H9 (cell line): ENCODE results near the gene ASPSCR1. TPM values are rescaled to one million over a fixed set of nuclear protein-coding genes. Genes with fewer than 3 reads are reported as not detected.

Source experiments
- DNase-seq: peaks from one replicate; pipeline ENCODE4 v3.0.0-alpha.2; 2017
- H2AFZ ChIP-seq: one replicate; pipeline ENCODE4 v1.6.1; 2013; ENCODE audit warnings: mild to moderate bottlenecking, low read length, control low read depth, moderate library complexity
- H2AK5ac ChIP-seq: 2 replicates; pipeline ENCODE4 v1.6.1; 2013; ENCODE audit warnings: low read length, control low read depth, mixed read lengths; ENCODE audit not compliant: insufficient read length
- H2BK120ac ChIP-seq: one replicate; pipeline ENCODE4 v1.6.1; 2013; ENCODE audit warnings: low read depth, mild to moderate bottlenecking, low read length, control low read depth, inconsistent platforms; ENCODE audit not compliant: poor library complexity, severe bottlenecking
- H2BK12ac ChIP-seq: 2 replicates; pipeline ENCODE4 v1.6.1; 2013; ENCODE audit warnings: low read length, control low read depth, mixed read lengths, low read depth; ENCODE audit not compliant: insufficient read length
- H2BK15ac ChIP-seq: 2 replicates; pipeline ENCODE4 v1.6.1; 2013; ENCODE audit warnings: low read depth, low read length, control low read depth
- H2BK20ac ChIP-seq: one replicate; pipeline ENCODE4 v1.6.1; 2013; ENCODE audit warnings: low read depth, mild to moderate bottlenecking, low read length, control low read depth, inconsistent platforms; ENCODE audit not compliant: poor library complexity, severe bottlenecking
- H2BK5ac ChIP-seq: 2 replicates; pipeline ENCODE4 v1.6.1; 2013; ENCODE audit warnings: low read length, control low read depth, mixed read lengths; ENCODE audit not compliant: insufficient read length
- H3K14ac ChIP-seq: 2 replicates; pipeline ENCODE4 v1.6.1; 2013; ENCODE audit warnings: low read length, control low read depth; ENCODE audit not compliant: insufficient read depth
- H3K18ac ChIP-seq: 2 replicates; pipeline ENCODE4 v1.6.1; 2013; ENCODE audit warnings: low read depth, mild to moderate bottlenecking, mixed read lengths, low read length, control low read depth; ENCODE audit not compliant: insufficient read length
- H3K23ac ChIP-seq: 2 replicates; pipeline ENCODE4 v1.6.1; 2013; ENCODE audit warnings: low read length, control low read depth, mixed read lengths, low read depth; ENCODE audit not compliant: insufficient read length
- H3K23me2 ChIP-seq: 2 replicates; pipeline ENCODE4 v1.6.1; 2013; ENCODE audit warnings: low read depth, mild to moderate bottlenecking, mixed read lengths, low read length, control low read depth; ENCODE audit not compliant: insufficient read length, poor library complexity, severe bottlenecking
- H3K27ac ChIP-seq: 2 replicates; pipeline ENCODE4 v1.5.1; 2013; ENCODE audit warnings: low read length, control low read depth, mixed read lengths, low read depth; ENCODE audit not compliant: insufficient read length
- H3K27me3 ChIP-seq: 2 replicates; pipeline ENCODE4 v1.6.1; 2013; ENCODE audit warnings: low read length, control low read depth, inconsistent platforms; ENCODE audit not compliant: insufficient read depth
- H3K4ac ChIP-seq: 2 replicates; pipeline ENCODE4 v1.6.1; 2013; ENCODE audit warnings: low read depth, mild to moderate bottlenecking, control low read depth, inconsistent platforms, low read length, moderate library complexity
- H3K4me1 ChIP-seq: 2 replicates; pipeline ENCODE4 v1.6.1; 2013; ENCODE audit warnings: low read length, control low read depth, inconsistent platforms; ENCODE audit not compliant: insufficient read depth
- H3K4me2 ChIP-seq: 2 replicates; pipeline ENCODE4 v1.6.1; 2013; ENCODE audit warnings: low read length, control low read depth, mixed read lengths; ENCODE audit not compliant: insufficient read length, insufficient read depth
- H3K56ac ChIP-seq: 2 replicates; pipeline ENCODE4 v1.6.1; 2013; ENCODE audit warnings: low read depth, mild to moderate bottlenecking, mixed read lengths, low read length, control low read depth; ENCODE audit not compliant: insufficient read length
- H3K79me1 ChIP-seq: 2 replicates; pipeline ENCODE4 v1.6.1; 2013; ENCODE audit warnings: low read depth, mild to moderate bottlenecking, moderate library complexity, low read length, control low read depth, inconsistent platforms; ENCODE audit not compliant: insufficient read depth, poor library complexity, severe bottlenecking
- H3K79me2 ChIP-seq: 2 replicates; pipeline ENCODE4 v1.6.1; 2013; ENCODE audit warnings: low read length, control low read depth, inconsistent platforms; ENCODE audit not compliant: insufficient read depth
- H3K9ac ChIP-seq: 2 replicates; pipeline ENCODE4 v1.6.1; 2013; ENCODE audit warnings: low read length, control low read depth, mixed read lengths; ENCODE audit not compliant: insufficient read length; ENCODE audit errors: extremely low read depth
- H3K9me3 ChIP-seq: one replicate; pipeline ENCODE4 v1.6.1; 2013; ENCODE audit warnings: low read depth, low read length, inconsistent platforms; ENCODE audit not compliant: control insufficient read depth
- H3T11ph ChIP-seq: one replicate; pipeline ENCODE4 v1.6.1; 2013; ENCODE audit warnings: mild to moderate bottlenecking, low read length, control low read depth, inconsistent platforms
- H4K20me1 ChIP-seq: one replicate; pipeline ENCODE4 v1.6.1; 2013; ENCODE audit not compliant: control insufficient read depth, insufficient read length, insufficient read depth
- H4K5ac ChIP-seq: 2 replicates; pipeline ENCODE4 v1.6.1; 2013; ENCODE audit warnings: low read depth, mild to moderate bottlenecking, mixed read lengths, low read length, control low read depth; ENCODE audit not compliant: insufficient read length
- H4K8ac ChIP-seq: replicated peaks from 2 replicates; pipeline ENCODE4 v1.6.1; 2013; ENCODE audit warnings: low read length, control low read depth, mixed read lengths, low read depth; ENCODE audit not compliant: insufficient read length
- H4K91ac ChIP-seq: 2 replicates; pipeline ENCODE4 v1.6.1; 2013; ENCODE audit warnings: low read depth, mild to moderate bottlenecking, moderate library complexity, mixed read lengths, low read length, control low read depth; ENCODE audit not compliant: insufficient read length
- H3K27ac Mint-ChIP-seq, 3 experiments: 2 replicates in 2 of 3; 3 replicates in 1 of 3; pipeline ENCODE4 v1.8.0; 2020 to 2021; ENCODE audit warnings: mixed read lengths in 3 of 3, mild to moderate bottlenecking in 1 of 3, moderate library complexity in 1 of 3
- H3K27me3 Mint-ChIP-seq: 2 replicates; pipeline ENCODE4 v1.8.0; 2021; ENCODE audit warnings: low read depth, mild to moderate bottlenecking, moderate library complexity, mixed read lengths
- H3K36me3 Mint-ChIP-seq, 3 experiments: 2 replicates in 2 of 3; 3 replicates in 1 of 3; pipeline ENCODE4 v1.8.0; 2020 to 2021; ENCODE audit warnings: low read depth in 3 of 3, mixed read lengths in 3 of 3; ENCODE audit not compliant: insufficient read depth in 1 of 3
- H3K4me1 Mint-ChIP-seq, 2 experiments: 2 replicates each; pipeline ENCODE4 v1.8.0; 2020; ENCODE audit warnings: mixed read lengths in 2 of 2
- H3K4me3 Mint-ChIP-seq, 2 experiments: 2 replicates in 1 of 2; 3 replicates in 1 of 2; pipeline ENCODE4 v1.8.0; 2020 to 2021; ENCODE audit warnings: mild to moderate bottlenecking in 2 of 2, mixed read lengths in 2 of 2, moderate library complexity in 1 of 2
- H3K9me3 Mint-ChIP-seq, 2 experiments: 2 replicates in 1 of 2; 3 replicates in 1 of 2; pipeline ENCODE4 v1.8.0; 2020; ENCODE audit warnings: mild to moderate bottlenecking in 2 of 2, mixed read lengths in 2 of 2, moderate library complexity in 1 of 2
- WGBS: extraction: QIAGEN DNeasy Blood & Tissue Kit; methylation state at CpG from one replicate; pipeline ENCODE4 v1.1.7; 2013; ENCODE audit warnings: missing lambda C conversion rate, low lambda C conversion rate, mixed read lengths; ENCODE audit not compliant: insufficient read length; ENCODE audit errors: extremely low coverage; 5-methylcytosine and 5-hydroxymethylcytosine counted together
- total RNA-seq: library from RNA; stranded (reverse); gene quantifications from 2 replicates; pipeline ENCODE4 v1.2.1, GENCODE V29; 2021
- TF ChIP-seq, protein P1 (sequence below): fragments of 200-600 bp; sonication (generic); conservative IDR thresholded peaks from 3 replicates; pipeline ENCODE4 v1.8.0; 2021; ENCODE audit warnings: antibody characterized with exemption, mild to moderate bottlenecking

Gene ASPSCR1
- total RNA-seq, 1 experiment from 2014 or later, result 50.9 TPM

DNA sequence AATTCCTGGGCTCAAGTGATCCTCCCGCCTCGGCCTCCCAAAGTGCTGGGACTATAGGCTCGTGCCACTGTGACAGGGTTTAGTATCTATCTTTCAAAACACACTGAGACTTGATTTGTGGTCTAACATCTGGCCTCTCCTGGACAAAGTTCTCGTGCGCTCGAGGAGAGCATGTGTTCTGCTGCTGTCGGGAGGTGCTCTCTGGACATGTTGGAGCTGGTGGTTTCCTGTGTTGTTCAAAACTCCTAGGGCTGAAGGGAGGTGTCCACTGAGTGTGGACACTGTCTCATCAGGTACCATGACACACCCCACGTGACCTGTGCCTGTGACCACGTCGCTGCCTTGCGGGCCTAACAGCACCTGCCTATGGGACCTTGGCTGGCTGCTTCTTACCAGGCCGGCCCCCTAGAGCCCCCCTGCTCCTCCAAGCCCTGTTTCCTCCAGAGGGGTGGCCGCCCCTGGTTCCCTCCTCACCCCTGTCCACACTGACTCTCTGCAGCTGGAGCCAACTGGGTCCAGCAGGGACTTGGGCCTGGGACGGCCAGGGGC lies 68.6 kb downstream of the ASPSCR1 start:
- H3K4ac ChIP-seq, result no peak overlapping the region
- no peak overlapping the region; a peak in 1 of 7 replicates for H3K27ac Mint-ChIP-seq
- WGBS, result no CpG with 5 or more reads among the region's 14 CpGs
- H3K14ac ChIP-seq, result no peak overlapping the region
- H3K36me3 Mint-ChIP-seq, result peaks cover 6 to 25% (median 21%) of the 10 kb centered on the region in 3 experiments; a peak in 6 of 7 replicates
- H4K8ac ChIP-seq, result no peak overlapping the region
- H2BK120ac ChIP-seq, result no peak overlapping the region
- no peak overlapping the region for H4K91ac ChIP-seq
- TF ChIP-seq, protein P1, sequence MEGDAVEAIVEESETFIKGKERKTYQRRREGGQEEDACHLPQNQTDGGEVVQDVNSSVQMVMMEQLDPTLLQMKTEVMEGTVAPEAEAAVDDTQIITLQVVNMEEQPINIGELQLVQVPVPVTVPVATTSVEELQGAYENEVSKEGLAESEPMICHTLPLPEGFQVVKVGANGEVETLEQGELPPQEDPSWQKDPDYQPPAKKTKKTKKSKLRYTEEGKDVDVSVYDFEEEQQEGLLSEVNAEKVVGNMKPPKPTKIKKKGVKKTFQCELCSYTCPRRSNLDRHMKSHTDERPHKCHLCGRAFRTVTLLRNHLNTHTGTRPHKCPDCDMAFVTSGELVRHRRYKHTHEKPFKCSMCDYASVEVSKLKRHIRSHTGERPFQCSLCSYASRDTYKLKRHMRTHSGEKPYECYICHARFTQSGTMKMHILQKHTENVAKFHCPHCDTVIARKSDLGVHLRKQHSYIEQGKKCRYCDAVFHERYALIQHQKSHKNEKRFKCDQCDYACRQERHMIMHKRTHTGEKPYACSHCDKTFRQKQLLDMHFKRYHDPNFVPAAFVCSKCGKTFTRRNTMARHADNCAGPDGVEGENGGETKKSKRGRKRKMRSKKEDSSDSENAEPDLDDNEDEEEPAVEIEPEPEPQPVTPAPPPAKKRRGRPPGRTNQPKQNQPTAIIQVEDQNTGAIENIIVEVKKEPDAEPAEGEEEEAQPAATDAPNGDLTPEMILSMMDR, result no peak
- H3K27ac ChIP-seq, result no peak overlapping the region
- H2BK20ac ChIP-seq, result no peak overlapping the region
- H3K4me1 ChIP-seq, result no peaks in the 10 kb centered on the region; the same call in 1 of the 2 replicates
- no peaks in the 10 kb centered on the region for H3K9me3 ChIP-seq
- no peaks in the 10 kb centered on the region; the same call in none of the 2 replicates for H3K27me3 Mint-ChIP-seq
- no peak overlapping the region for H3K9ac ChIP-seq
- H4K5ac ChIP-seq, result no peak overlapping the region
- H2BK15ac ChIP-seq, result no peak overlapping the region
- H3K18ac ChIP-seq, result no peak overlapping the region
- no peak overlapping the region for H3K4me3 Mint-ChIP-seq
- no peak overlapping the region for H2AK5ac ChIP-seq
- H3K27me3 ChIP-seq, result no peaks in the 10 kb centered on the region
- H2BK5ac ChIP-seq, result no peak overlapping the region
- no peaks in the 10 kb centered on the region for H3K79me2 ChIP-seq
- no peak for DNase-seq
- H3K56ac ChIP-seq, result no peak overlapping the region
- H3K9me3 Mint-ChIP-seq, result no peaks in the 10 kb centered on the region; a peak in 1 of 5 replicates
- no peak overlapping the region for H3K4me2 ChIP-seq
- H3K23me2 ChIP-seq, result no peaks in the 10 kb centered on the region
- H3K23ac ChIP-seq, result no peak overlapping the region
- H3K4me1 Mint-ChIP-seq, result peaks cover 18 to 26% of the 10 kb centered on the region in 2 experiments
- H2BK12ac ChIP-seq, result no peak overlapping the region
- no peaks in the 10 kb centered on the region for H3K79me1 ChIP-seq
- no peak overlapping the region for H2AFZ ChIP-seq
- H4K20me1 ChIP-seq, result no peaks in the 10 kb centered on the region
- no peak overlapping the region for H3T11ph ChIP-seq
